Spleen (tissue), 11 donors: Measurements from ENCODE around the gene ZNRF2. TPM values are rescaled to one million over a fixed set of nuclear protein-coding genes. Genes with fewer than 3 reads are reported as not detected.

Experiments
- DNase-seq: peaks from one replicate; pipeline ENCODE4 v3.0.0-alpha.2; 2020
- H3K27ac ChIP-seq, 8 donors: fragments of 200-600 bp; sonication (generic) in 7 of 8; 1 replicate in 4 of 8; 2 replicates in 4 of 8; pipeline versions ENCODE4 v1.5.0 to v1.8.0; 2016 to 2021; ENCODE audit warnings: inconsistent platforms in 4 of 8, mild to moderate bottlenecking in 4 of 8, moderate library complexity in 1 of 8
- H3K27me3 ChIP-seq, 7 donors: fragments of 200-600 bp; sonication (generic) in 6 of 7; replicated peaks in 1 of 7; 1 replicate in 4 of 7; 2 replicates in 3 of 7; pipeline versions ENCODE4 v1.5.0 to v1.8.0; 2016 to 2021; ENCODE audit warnings: inconsistent platforms in 3 of 7, mild to moderate bottlenecking in 1 of 7
- H3K36me3 ChIP-seq, 6 donors: fragments of 200-600 bp; sonication (generic) in 5 of 6; 1 replicate in 4 of 6; 2 replicates in 2 of 6; pipeline versions ENCODE4 v1.5.0 to v1.8.0; 2016 to 2021; ENCODE audit warnings: inconsistent platforms in 2 of 6
- H3K4me1 ChIP-seq, 6 donors: fragments of 200-600 bp; sonication (generic) in 5 of 6; 1 replicate in 3 of 6; 2 replicates in 3 of 6; pipeline versions ENCODE4 v1.5.0 to v1.8.0; 2016 to 2021; ENCODE audit warnings: inconsistent platforms in 3 of 6
- H3K4me3 ChIP-seq, 8 donors: fragments of 200-600 bp; sonication (generic) in 7 of 8; 1 replicate in 4 of 8; 2 replicates in 4 of 8; pipeline versions ENCODE4 v1.5.0 to v1.8.0; 2016 to 2021; ENCODE audit warnings: inconsistent platforms in 4 of 8, mild to moderate bottlenecking in 4 of 8, moderate library complexity in 2 of 8
- H3K9me3 ChIP-seq, 8 donors: fragments of 200-600 bp; sonication (generic) in 7 of 8; 1 replicate in 4 of 8; 2 replicates in 4 of 8; pipeline versions ENCODE4 v1.5.0 to v1.8.0; 2016 to 2021; ENCODE audit warnings: inconsistent platforms in 4 of 8
- POLR2A ChIP-seq, 3 donors: fragments of 450-650 bp; IDR thresholded peaks; one replicate each; pipeline ENCODE4 v1.5.1; 2017; ENCODE audit warnings: antibody characterized with exemption in 3 of 3, mild to moderate bottlenecking in 1 of 3
- POLR2AphosphoS5 ChIP-seq, 3 donors: sonication (generic); formaldehyde crosslinking; IDR thresholded peaks; one replicate each; pipeline ENCODE4 v1.5.1; 2017; ENCODE audit warnings: antibody characterized with exemption in 3 of 3
- WGBS, 5 donors: extraction: QIAGEN DNeasy Blood & Tissue Kit in 3 of 5; methylation state at CpG; one replicate each; pipeline versions ENCODE4 v1.1.5 to v1.1.7; 2013 to 2018; 5-methylcytosine and 5-hydroxymethylcytosine counted together
- intact Hi-C: fragments of 100-400 bp; cut with DNase I; formaldehyde crosslinking; loops from one replicate; pipeline ENCODE4 v1.15.0; 2023; ENCODE audit warnings: low total_unique reads
- polyA plus RNA-seq, 3 donors: library from polyadenylated mRNA; stranded (reverse); fragments of 200-250 nt; gene quantifications; one replicate each; pipeline ENCODE4 v1.2.1, GENCODE V29; 2013
- total RNA-seq, 7 donors: library from RNA; depleted of rRNA in 3 of 7; stranded (reverse); fragments of >200 nt in 3 of 7; fragmentation: NEBNext Ultra II Directional in 4 of 7; extraction: Animal tissue kit (Norgen Biotek cat#: 25700) in 4 of 7; gene quantifications; one replicate each; pipeline versions ENCODE4 v1.1.0 to v1.2.1, GENCODE V29; 2016 to 2021
- TF ChIP-seq, protein P1 (sequence below), 11 experiments: fragments of 200-600 bp in 7 of 11; fragments of 450-650 bp in 4 of 11; sonication (generic) in 4 of 11; IDR thresholded peaks in 8 of 11; conservative IDR thresholded peaks in 3 of 11; 1 replicate in 7 of 11; 2 replicates in 4 of 11; pipeline versions ENCODE4 v1.4.0 to v1.8.0; 2016 to 2021; ENCODE audit warnings: antibody characterized with exemption in 11 of 11, inconsistent platforms in 4 of 11, mild to moderate bottlenecking in 1 of 11
- donor health status: healthy with polysubstance abuse.
- donor health status: DM: no; HTN: no; CAD: no; lungs with moderate emphysema.
- donor health status: DM: no; HTN: no; CAD: no.
- donor health status: Bipolar disorder and iron deficiency.
- donor health status: healthy.
- donor health status: DM: no; HTN: no; CAD: no.
- donor health status: DM: yes; HTN: yes; CAD: no.

Gene ZNRF2
- total and polyA plus RNA-seq, 10 donors: 6.8 to 42.5 (median 28.5) TPM

DNA sequence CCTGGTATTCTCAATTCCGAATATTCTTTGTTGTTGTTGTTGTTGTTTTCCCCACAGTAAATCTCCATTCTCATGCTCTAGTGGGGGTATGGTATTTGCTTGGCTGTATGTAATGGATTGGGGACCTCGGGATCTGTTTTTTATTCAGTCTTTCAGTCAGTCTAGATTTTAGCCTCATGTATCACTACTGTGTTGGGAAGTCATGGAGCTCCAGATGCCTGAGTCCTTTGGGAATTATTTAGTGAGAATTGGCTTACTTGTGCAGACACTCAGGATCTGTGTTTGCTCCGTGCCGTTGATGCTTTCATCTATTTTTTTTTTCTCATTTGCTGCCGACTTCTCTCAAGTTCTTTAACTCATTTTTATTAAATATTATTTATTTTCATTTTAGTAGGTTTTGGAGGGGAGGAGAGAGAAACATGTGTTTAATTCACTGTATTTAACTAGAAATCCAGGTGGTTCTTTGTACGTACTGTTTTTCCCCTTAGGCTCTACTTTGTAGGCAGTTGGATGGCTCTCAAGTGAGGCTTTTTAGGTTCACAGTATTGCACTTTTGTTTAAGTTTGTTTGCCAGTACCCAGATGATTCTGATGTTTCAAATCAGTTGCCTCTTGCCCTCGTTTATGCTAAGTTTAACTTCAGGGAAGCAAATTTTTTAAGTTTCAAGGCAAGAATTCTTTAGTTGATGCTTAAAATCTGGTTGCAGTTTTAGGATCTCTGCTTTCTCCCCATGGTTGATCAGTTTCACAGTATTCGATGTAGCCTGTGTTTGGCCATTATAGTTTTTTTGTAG lies 36.9 kb downstream of the ZNRF2 start:
- 41 to 58% (median 52%) methylated on average over 8 of the region's 8 CpGs for WGBS, 5 donors
- Histone ChIP-seq H3K4me1 (peaks cover 23 to 94% (median 68%) of the 10 kb centered on the region in 6 donors), H3K36me3 (peaks cover 0 to 10% (median 0%) of the 10 kb centered on the region in 6 donors), H3K4me3 (peak overlapping the region in 4 of 8 donors; percentile 16 to 51 (median 20)), H3K27me3 (no peaks in the 10 kb centered on the region), H3K27ac (peak overlapping the region; percentile 79 to 91 (median 84)), H3K9me3 (no peaks in the 10 kb centered on the region)
- intact Hi-C loops: no loop called here
- no peak for DNase-seq
- TF ChIP-seq POLR2A (IDR thresholded peaks at IDR 0.05): no peak

DNA sequence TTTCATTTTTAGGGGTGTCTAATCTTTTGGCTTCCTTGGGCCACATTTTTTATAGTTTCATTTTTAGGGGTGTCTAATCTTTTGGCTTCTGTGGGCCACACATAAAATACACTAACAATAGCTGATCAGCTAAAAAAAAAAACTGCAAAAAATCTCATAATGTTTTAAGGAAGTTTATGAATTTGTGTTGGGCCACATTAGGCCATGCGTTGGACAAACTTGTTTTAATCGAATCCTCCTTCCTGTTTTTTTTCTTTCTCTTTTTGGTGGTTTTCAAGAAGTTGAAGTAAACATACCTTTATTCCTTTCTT lies 37.4 kb downstream of the ZNRF2 start:
- Histone ChIP-seq H3K4me1 (peaks cover 18 to 94% (median 65%) of the 10 kb centered on the region in 6 donors), H3K27ac (peak overlapping the region; percentile 79 to 91 (median 84)), H3K27me3 (no peaks in the 10 kb centered on the region), H3K9me3 (no peaks in the 10 kb centered on the region), H3K4me3 (peak overlapping the region in 5 of 8 donors; percentile 9 to 51 (median 19)), H3K36me3 (peaks cover 0 to 12% (median 0%) of the 10 kb centered on the region in 6 donors)
- no peak for DNase-seq
- intact Hi-C loops: no loop called here
- TF ChIP-seq, protein P1, sequence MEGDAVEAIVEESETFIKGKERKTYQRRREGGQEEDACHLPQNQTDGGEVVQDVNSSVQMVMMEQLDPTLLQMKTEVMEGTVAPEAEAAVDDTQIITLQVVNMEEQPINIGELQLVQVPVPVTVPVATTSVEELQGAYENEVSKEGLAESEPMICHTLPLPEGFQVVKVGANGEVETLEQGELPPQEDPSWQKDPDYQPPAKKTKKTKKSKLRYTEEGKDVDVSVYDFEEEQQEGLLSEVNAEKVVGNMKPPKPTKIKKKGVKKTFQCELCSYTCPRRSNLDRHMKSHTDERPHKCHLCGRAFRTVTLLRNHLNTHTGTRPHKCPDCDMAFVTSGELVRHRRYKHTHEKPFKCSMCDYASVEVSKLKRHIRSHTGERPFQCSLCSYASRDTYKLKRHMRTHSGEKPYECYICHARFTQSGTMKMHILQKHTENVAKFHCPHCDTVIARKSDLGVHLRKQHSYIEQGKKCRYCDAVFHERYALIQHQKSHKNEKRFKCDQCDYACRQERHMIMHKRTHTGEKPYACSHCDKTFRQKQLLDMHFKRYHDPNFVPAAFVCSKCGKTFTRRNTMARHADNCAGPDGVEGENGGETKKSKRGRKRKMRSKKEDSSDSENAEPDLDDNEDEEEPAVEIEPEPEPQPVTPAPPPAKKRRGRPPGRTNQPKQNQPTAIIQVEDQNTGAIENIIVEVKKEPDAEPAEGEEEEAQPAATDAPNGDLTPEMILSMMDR (IDR thresholded peaks at IDR 0.05 in 8 of 11, conservative IDR thresholded peaks at IDR 0.05 in 3 of 11): no peak
- TF ChIP-seq POLR2A (IDR thresholded peaks at IDR 0.05): no peak
- TF ChIP-seq POLR2AphosphoS5 (IDR thresholded peaks at IDR 0.05): no peak
- WGBS, 5 donors: 6 to 21% (median 15%) methylated on average over 2 of the region's 2 CpGs

DNA sequence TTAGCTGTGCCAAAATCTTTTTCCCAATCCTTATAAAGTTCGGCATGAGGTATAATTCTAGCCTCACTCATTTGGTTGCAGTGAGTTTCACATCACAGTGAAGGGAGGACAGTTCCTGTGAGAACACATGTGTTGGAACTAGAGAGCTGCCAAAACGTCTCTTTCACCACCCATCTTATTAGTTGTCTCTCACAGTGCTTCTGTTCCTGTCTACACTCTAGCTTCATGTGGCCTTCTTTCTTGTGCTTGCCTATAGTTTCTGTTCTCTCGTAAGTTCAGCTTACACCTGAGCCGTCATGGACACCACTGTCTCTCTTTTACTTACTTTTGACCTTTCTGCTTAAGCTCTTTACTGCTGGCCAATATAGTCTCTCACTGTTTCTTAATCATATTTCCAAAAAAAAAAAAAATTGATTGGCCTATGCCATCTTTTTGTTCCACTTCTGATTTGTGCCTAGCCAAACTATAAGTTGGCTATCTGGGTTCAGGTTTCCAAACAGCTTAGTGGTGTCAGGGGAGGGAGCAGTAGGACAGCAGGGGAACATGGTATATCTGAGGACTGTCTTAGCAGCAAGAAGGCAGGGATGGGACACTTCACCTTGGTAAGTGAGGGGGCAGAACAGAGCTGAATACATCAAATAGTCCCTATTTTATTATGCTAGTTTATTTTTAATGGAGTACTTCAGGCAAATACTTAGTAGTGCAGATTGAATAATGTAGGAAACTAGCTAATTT lies 38.0 kb downstream of the ZNRF2 start:
- TF ChIP-seq, protein P1 (IDR thresholded peaks at IDR 0.05 in 8 of 11, conservative IDR thresholded peaks at IDR 0.05 in 3 of 11): no peak
- TF ChIP-seq POLR2AphosphoS5 (IDR thresholded peaks at IDR 0.05): peak in 1 of 3 donors; percentile 59
- peak in 1 of 3 donors; percentile 18 for TF ChIP-seq POLR2A (IDR thresholded peaks at IDR 0.05)
- 23 to 33% (median 29%) methylated on average over 4 of the region's 4 CpGs for WGBS, 5 donors
- Histone ChIP-seq H3K9me3 (no peaks in the 10 kb centered on the region), H3K27me3 (no peaks in the 10 kb centered on the region), H3K4me3 (peak overlapping the region in 5 of 8 donors; percentile 9 to 51 (median 19)), H3K36me3 (peaks cover 0 to 12% (median 0%) of the 10 kb centered on the region in 6 donors), H3K4me1 (peaks cover 12 to 94% (median 63%) of the 10 kb centered on the region in 6 donors), H3K27ac (peak overlapping the region; percentile 79 to 91 (median 84))
- intact Hi-C loops: no loop called here
- DNase-seq: no peak

DNA sequence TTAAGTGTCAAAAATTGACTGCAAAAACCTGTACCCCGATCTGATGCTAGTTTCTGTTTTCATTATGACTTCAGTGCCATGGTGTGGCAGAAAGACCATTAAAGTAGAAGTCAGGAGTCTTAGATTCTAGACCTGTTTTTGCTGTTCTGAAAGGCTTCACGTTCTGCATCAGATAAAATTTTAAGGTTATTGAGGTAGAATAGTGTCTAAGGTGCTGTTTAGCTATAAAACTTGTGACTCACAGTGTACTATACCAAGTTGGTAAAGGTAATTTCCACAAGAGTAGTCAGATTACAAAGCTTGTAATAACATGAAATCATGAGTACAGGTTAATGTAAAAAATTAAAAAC lies 38.6 kb downstream of the ZNRF2 start:
- Histone ChIP-seq H3K4me3 (peak overlapping the region in 3 of 8 donors; percentile 16 to 51 (median 21)), H3K9me3 (no peaks in the 10 kb centered on the region), H3K36me3 (peaks cover 0 to 12% (median 0%) of the 10 kb centered on the region in 6 donors), H3K27ac (peak overlapping the region; percentile 79 to 91 (median 84)), H3K27me3 (no peaks in the 10 kb centered on the region), H3K4me1 (peaks cover 12 to 94% (median 58%) of the 10 kb centered on the region in 6 donors)
- no peak for DNase-seq
- 20 to 42% (median 36%) methylated on average over 2 of the region's 2 CpGs for WGBS, 5 donors
- intact Hi-C loops: no loop called here
- TF ChIP-seq, protein P1 (IDR thresholded peaks at IDR 0.05 in 8 of 11, conservative IDR thresholded peaks at IDR 0.05 in 3 of 11): no peak
- TF ChIP-seq POLR2A (IDR thresholded peaks at IDR 0.05) (no peak), POLR2AphosphoS5 (IDR thresholded peaks at IDR 0.05) (no peak)
